IMR-90 (cell line): ENCODE data around the gene INTS14. TPM values are rescaled to one million over a fixed set of nuclear protein-coding genes. Genes with fewer than 3 reads are reported as not detected.

ENCODE experiments used
- ATAC-seq: fragments of 200-7000 bp; cut with Tn5 transposase; 2 replicates; pipeline ENCODE4 v1.9.1; 2020; ENCODE audit warnings: low read depth, mild to moderate bottlenecking, moderate library complexity
- BruUV-seq: library from RNA; stranded (reverse); fragments of 400-500 nt; replicated peaks from 2 replicates; lab custom pipeline; 2021; lab: Mats Ljungman, UMichigan
- CTCF ChIA-PET: fragments of 300-600 bp; formaldehyde crosslinking; extraction: SDS; loops from one replicate; lab custom pipeline; 2021; ENCODE audit warnings: antibody characterized with exemption; lab: Yijun Ruan, JAX
- POLR2A ChIA-PET: fragments of 300-600 bp; sonication (Branson Sonifier 250); formaldehyde crosslinking; loops from one replicate; lab custom pipeline; 2022; ENCODE audit warnings: antibody characterized with exemption; ENCODE audit not compliant: unreplicated experiment; lab: Charles Lee
- DNase-seq: peaks from one replicate; pipeline ENCODE4 v3.0.0; 2013
- H2AFZ ChIP-seq: replicated peaks from 2 replicates; pipeline ENCODE3; 2013; ENCODE audit warnings: low read length, mild to moderate bottlenecking; ENCODE audit not compliant: poor library complexity
- H2AK5ac ChIP-seq: 2 replicates; pipeline ENCODE4 v1.6.1; 2013; ENCODE audit warnings: low read depth, low read length, inconsistent platforms
- H2AK9ac ChIP-seq: replicated peaks from 2 replicates; pipeline ENCODE3; 2013; ENCODE audit warnings: mild to moderate bottlenecking, low read depth, low read length, moderate library complexity; ENCODE audit not compliant: poor library complexity
- H2BK120ac ChIP-seq: 2 replicates; pipeline ENCODE4 v1.6.1; 2013; ENCODE audit warnings: low read depth, low read length, inconsistent platforms
- H2BK15ac ChIP-seq: 3 replicates; pipeline ENCODE4 v1.6.1; 2013; ENCODE audit warnings: low read depth, low read length, inconsistent platforms
- H2BK20ac ChIP-seq: 2 replicates; pipeline ENCODE4 v1.6.1; 2013; ENCODE audit warnings: low read depth, mild to moderate bottlenecking, inconsistent platforms, low read length, moderate library complexity
- H2BK5ac ChIP-seq: 2 replicates; pipeline ENCODE4 v1.6.1; 2013; ENCODE audit warnings: mild to moderate bottlenecking, low read depth, low read length, inconsistent platforms; ENCODE audit not compliant: poor library complexity, severe bottlenecking
- H3K14ac ChIP-seq: replicated peaks from 2 replicates; pipeline ENCODE4 v1.6.1; 2013; ENCODE audit warnings: low read depth, low read length, inconsistent platforms
- H3K18ac ChIP-seq: 2 replicates; pipeline ENCODE4 v1.6.1; 2013; ENCODE audit warnings: low read depth, low read length, control low read depth
- H3K23ac ChIP-seq: 2 replicates; pipeline ENCODE4 v1.6.1; 2013; ENCODE audit warnings: low read depth, low read length, inconsistent platforms
- H3K27ac ChIP-seq: 2 replicates; pipeline ENCODE4 v1.5.1; 2013; ENCODE audit warnings: mild to moderate bottlenecking, control low read depth, low read length; ENCODE audit not compliant: insufficient read depth
- H3K27me3 ChIP-seq: 2 replicates; pipeline ENCODE4 v1.6.1; 2013; ENCODE audit warnings: low read length; ENCODE audit not compliant: control insufficient read depth, insufficient read depth
- H3K36me3 ChIP-seq: 2 replicates; pipeline ENCODE4 v1.6.1; 2013; ENCODE audit warnings: low read length, mixed read lengths; ENCODE audit not compliant: control insufficient read depth, insufficient read depth
- H3K4ac ChIP-seq: 2 replicates; pipeline ENCODE4 v1.6.1; 2013; ENCODE audit warnings: low read depth, low read length, inconsistent platforms
- H3K4me1 ChIP-seq: 2 replicates; pipeline ENCODE4 v1.6.1; 2013; ENCODE audit warnings: low read length, mixed read lengths; ENCODE audit not compliant: control insufficient read depth, insufficient read depth
- H3K4me2 ChIP-seq: 2 replicates; pipeline ENCODE4 v1.6.1; 2013; ENCODE audit warnings: low read depth, mild to moderate bottlenecking, control low read depth, low read length, moderate library complexity
- H3K4me3 ChIP-seq: 2 replicates; pipeline ENCODE4 v1.5.1; 2013; ENCODE audit warnings: low read depth, mild to moderate bottlenecking, control low read depth, low read length, moderate library complexity; ENCODE audit not compliant: insufficient read depth
- H3K56ac ChIP-seq: 2 replicates; pipeline ENCODE4 v1.6.1; 2013; ENCODE audit warnings: low read length, inconsistent platforms; ENCODE audit not compliant: insufficient read depth; ENCODE audit errors: extremely low read depth
- H3K79me1 ChIP-seq, 2 experiments: 2 replicates each; pipeline ENCODE4 v1.6.1; 2013; ENCODE audit warnings: low read length in 2 of 2, inconsistent platforms in 1 of 2, low read depth in 1 of 2
- H3K9ac ChIP-seq: 2 replicates; pipeline ENCODE4 v1.6.1; 2013; ENCODE audit warnings: low read depth, low read length, control low read depth
- H3K9me1 ChIP-seq: 2 replicates; pipeline ENCODE4 v1.6.1; 2013; ENCODE audit warnings: low read length, inconsistent platforms; ENCODE audit not compliant: insufficient read depth
- H3K9me3 ChIP-seq: 2 replicates; pipeline ENCODE4 v1.6.1; 2013; ENCODE audit warnings: low read length; ENCODE audit not compliant: control insufficient read depth, insufficient read depth
- H4K20me1 ChIP-seq: 2 replicates; pipeline ENCODE4 v1.6.1; 2013; ENCODE audit warnings: low read length, inconsistent platforms; ENCODE audit not compliant: insufficient read depth
- H4K5ac ChIP-seq: 2 replicates; pipeline ENCODE4 v1.6.1; 2013; ENCODE audit warnings: mild to moderate bottlenecking, low read depth, low read length, control low read depth
- H4K8ac ChIP-seq, 2 experiments: 2 replicates each; pipeline ENCODE4 v1.6.1; 2013; ENCODE audit warnings: low read depth in 2 of 2, low read length in 2 of 2, control low read depth in 1 of 2, inconsistent platforms in 1 of 2
- H4K91ac ChIP-seq: 2 replicates; pipeline ENCODE4 v1.6.1; 2013; ENCODE audit warnings: low read depth, low read length, inconsistent platforms; ENCODE audit not compliant: insufficient read depth
- CHD1 ChIP-seq: IDR thresholded peaks from 2 replicates; pipeline ENCODE4 v1.6.1; 2012; ENCODE audit warnings: low read depth, low read length, improper control_type of control experiment
- FOS ChIP-seq: fragments of 150-350 bp; IDR thresholded peaks from 2 replicates; pipeline ENCODE4 v1.6.1; 2016; ENCODE audit warnings: low read depth, low read length
- MAZ ChIP-seq: IDR thresholded peaks from 2 replicates; pipeline ENCODE4 v1.6.1; 2012; ENCODE audit warnings: low read depth, mild to moderate bottlenecking, low read length, improper control_type of control experiment, moderate library complexity, borderline replicate concordance
- RFX5 ChIP-seq: IDR thresholded peaks from 2 replicates; pipeline ENCODE4 v1.8.0; 2012; ENCODE audit warnings: low read depth, mild to moderate bottlenecking, low read length, moderate library complexity
- WGBS, 2 experiments: methylation state at CpG; one replicate each; pipeline versions ENCODE4 v1.1.5 to v1.1.7; 2013; ENCODE audit warnings: missing lambda C conversion rate in 2 of 2; ENCODE audit not compliant: insufficient read length in 1 of 2; ENCODE audit errors: extremely low coverage in 2 of 2; 5-methylcytosine and 5-hydroxymethylcytosine counted together
- dilution Hi-C: fragments of 300-500 bp; cut with HindIII; formaldehyde crosslinking; loops from one replicate; pipeline ENCODE4 v1.14.3; 2018; ENCODE audit warnings: low sequenced_read_pairs; ENCODE audit not compliant: unreplicated experiment
- in situ Hi-C: fragments of 300-500 bp; cut with MboI; formaldehyde crosslinking; loops from 3 replicates; pipeline ENCODE4 v1.14.3; 2019; ENCODE audit warnings: low sequenced_read_pairs, inconsistent platforms, mixed read lengths
- intact Hi-C: fragments of 100-400 bp; cut with micrococcal nuclease; formaldehyde crosslinking; loops from 2 replicates; pipeline ENCODE4 v1.10.0; 2022
- polyA plus RNA-seq, 3 experiments: library from polyadenylated mRNA; depleted of rRNA; stranded (reverse); fragments of >200 nt; gene quantifications; 2 replicates each; pipeline ENCODE4 v1.2.3, GENCODE V29; 2012; ENCODE audit warnings: low replicate concordance in 1 of 3
- total RNA-seq: library from RNA; depleted of rRNA; stranded (reverse); fragments of >200 nt; gene quantifications from 2 replicates; pipeline ENCODE4 v1.2.3, GENCODE V29; 2012
- TF ChIP-seq, protein P1 (sequence below): conservative IDR thresholded peaks from 2 replicates; pipeline ENCODE4 v1.5.1; 2012; ENCODE audit warnings: mild to moderate bottlenecking, low read depth, low read length, improper control_type of control experiment
- TF ChIP-seq, protein P2 (sequence below): fragments of 150-350 bp; IDR thresholded peaks from 2 replicates; pipeline ENCODE4 v1.6.1; 2016; ENCODE audit warnings: low read depth, mild to moderate bottlenecking, low read length, moderate library complexity, borderline replicate concordance

INTS14 gene
- total and polyA plus RNA-seq, 2 of the 4 experiments (the other 2 are of a cell fraction): 22.9 to 39.5 TPM

- H3K36me3 ChIP-seq: peaks cover 10% of the 10 kb centered on the region
- H4K8ac ChIP-seq: no peak overlapping the region
- WGBS, 2 experiments: 90% methylated on average over 3 of the region's 11 CpGs; no CpG with 5 or more reads in 1 of the 2 experiments
- no peak overlapping the region for H2BK5ac ChIP-seq
- H2AK5ac ChIP-seq: peak overlapping the region; percentile 51; the same call in 1 of the 2 replicates
- DNase-seq (no peak), ATAC-seq (no peak)
- H3K18ac ChIP-seq: no peak overlapping the region
- no peaks in the 10 kb centered on the region for H4K20me1 ChIP-seq
- peak overlapping the region; percentile 17; the same call in 1 of the 2 replicates for H2BK20ac ChIP-seq
- H3K4me1 ChIP-seq: peaks cover 17% of the 10 kb centered on the region
- H3K14ac ChIP-seq: no peak overlapping the region; the same call in 1 of the 2 replicates
- peak overlapping the region; percentile 29; the same call in 1 of the 2 replicates for H3K23ac ChIP-seq
- no TSS peak for BruUV-seq
- POLR2A ChIA-PET: no interaction called here
- in situ Hi-C loops: no loop called here
- peak overlapping the region; percentile 40; the same call in 1 of the 2 replicates for H4K91ac ChIP-seq
- H3K79me1 ChIP-seq: no peaks in the 10 kb centered on the region
- CTCF ChIA-PET: no interaction called here
- no peak overlapping the region for H3K56ac ChIP-seq
- H3K9ac ChIP-seq: no peak overlapping the region
- no peak overlapping the region for H3K27ac ChIP-seq
- H2BK120ac ChIP-seq: peak overlapping the region; percentile 53
- intact Hi-C loops: no loop called here
- H3K9me1 ChIP-seq: peaks cover 13% of the 10 kb centered on the region
- H3K9me3 ChIP-seq: no peaks in the 10 kb centered on the region
- H3K4ac ChIP-seq: peak overlapping the region; percentile 51
- H4K5ac ChIP-seq: no peak overlapping the region
- no peak overlapping the region for H3K4me2 ChIP-seq
- peak overlapping the region; percentile 25 for H2AFZ ChIP-seq
- peak overlapping the region; percentile 18 for H2AK9ac ChIP-seq
- no peak overlapping the region for H3K4me3 ChIP-seq
- TF ChIP-seq, protein P1, sequence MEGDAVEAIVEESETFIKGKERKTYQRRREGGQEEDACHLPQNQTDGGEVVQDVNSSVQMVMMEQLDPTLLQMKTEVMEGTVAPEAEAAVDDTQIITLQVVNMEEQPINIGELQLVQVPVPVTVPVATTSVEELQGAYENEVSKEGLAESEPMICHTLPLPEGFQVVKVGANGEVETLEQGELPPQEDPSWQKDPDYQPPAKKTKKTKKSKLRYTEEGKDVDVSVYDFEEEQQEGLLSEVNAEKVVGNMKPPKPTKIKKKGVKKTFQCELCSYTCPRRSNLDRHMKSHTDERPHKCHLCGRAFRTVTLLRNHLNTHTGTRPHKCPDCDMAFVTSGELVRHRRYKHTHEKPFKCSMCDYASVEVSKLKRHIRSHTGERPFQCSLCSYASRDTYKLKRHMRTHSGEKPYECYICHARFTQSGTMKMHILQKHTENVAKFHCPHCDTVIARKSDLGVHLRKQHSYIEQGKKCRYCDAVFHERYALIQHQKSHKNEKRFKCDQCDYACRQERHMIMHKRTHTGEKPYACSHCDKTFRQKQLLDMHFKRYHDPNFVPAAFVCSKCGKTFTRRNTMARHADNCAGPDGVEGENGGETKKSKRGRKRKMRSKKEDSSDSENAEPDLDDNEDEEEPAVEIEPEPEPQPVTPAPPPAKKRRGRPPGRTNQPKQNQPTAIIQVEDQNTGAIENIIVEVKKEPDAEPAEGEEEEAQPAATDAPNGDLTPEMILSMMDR: no peak
- TF ChIP-seq CHD1: no peak
- no peak for TF ChIP-seq FOS
- TF ChIP-seq MAZ: no peak
- TF ChIP-seq, protein P2, sequence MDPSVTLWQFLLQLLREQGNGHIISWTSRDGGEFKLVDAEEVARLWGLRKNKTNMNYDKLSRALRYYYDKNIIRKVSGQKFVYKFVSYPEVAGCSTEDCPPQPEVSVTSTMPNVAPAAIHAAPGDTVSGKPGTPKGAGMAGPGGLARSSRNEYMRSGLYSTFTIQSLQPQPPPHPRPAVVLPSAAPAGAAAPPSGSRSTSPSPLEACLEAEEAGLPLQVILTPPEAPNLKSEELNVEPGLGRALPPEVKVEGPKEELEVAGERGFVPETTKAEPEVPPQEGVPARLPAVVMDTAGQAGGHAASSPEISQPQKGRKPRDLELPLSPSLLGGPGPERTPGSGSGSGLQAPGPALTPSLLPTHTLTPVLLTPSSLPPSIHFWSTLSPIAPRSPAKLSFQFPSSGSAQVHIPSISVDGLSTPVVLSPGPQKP: no peak
- TF ChIP-seq RFX5: no peak
- H3K27me3 ChIP-seq: no peaks in the 10 kb centered on the region
- H2BK15ac ChIP-seq: peak overlapping the region; percentile 30; the same call in 2 of the 3 replicates
- dilution Hi-C loops: no loop called here
Measured at GRCh38 chr15:65651831-65652749, 41.2 kb upstream of the INTS14 start.
